Urinary bladder (tissue), 4 donors: Measurements from ENCODE around the gene PLCXD3. TPM values are rescaled to one million over a fixed set of nuclear protein-coding genes. Genes with fewer than 3 reads are reported as not detected.

ENCODE experiments used
- DNase-seq: peaks from one replicate; pipeline ENCODE4 v3.0.0-alpha.2; 2015; ENCODE audit errors: extremely low spot score
- H3K27ac ChIP-seq: one replicate; pipeline ENCODE4 v1.5.1; 2013; ENCODE audit warnings: low read depth, mild to moderate bottlenecking, moderate library complexity
- H3K36me3 ChIP-seq: one replicate; pipeline ENCODE4 v1.6.1; 2013; ENCODE audit warnings: mild to moderate bottlenecking, moderate library complexity; ENCODE audit not compliant: insufficient read depth
- H3K4me1 ChIP-seq: one replicate; pipeline ENCODE4 v1.6.1; 2013; ENCODE audit warnings: mild to moderate bottlenecking, moderate library complexity; ENCODE audit not compliant: insufficient read depth
- H3K4me3 ChIP-seq: one replicate; pipeline ENCODE4 v1.5.1; 2013; ENCODE audit warnings: low read depth, low read length
- WGBS: extraction: QIAGEN DNeasy Blood & Tissue Kit; methylation state at CpG from one replicate; pipeline ENCODE4 v1.1.7; 2013; 5-methylcytosine and 5-hydroxymethylcytosine counted together
- polyA plus RNA-seq: library from polyadenylated mRNA; stranded (reverse); fragments of 200-250 nt; gene quantifications from one replicate; pipeline ENCODE4 v1.2.3, GENCODE V29; 2013
- total RNA-seq: library from RNA; depleted of rRNA; stranded (reverse); fragments of >200 nt; gene quantifications from one replicate; pipeline ENCODE4 v1.2.3, GENCODE V29; 2014
- donor health status: healthy with polysubstance abuse.
- donor health status: healthy.

PLCXD3 gene, protein sequence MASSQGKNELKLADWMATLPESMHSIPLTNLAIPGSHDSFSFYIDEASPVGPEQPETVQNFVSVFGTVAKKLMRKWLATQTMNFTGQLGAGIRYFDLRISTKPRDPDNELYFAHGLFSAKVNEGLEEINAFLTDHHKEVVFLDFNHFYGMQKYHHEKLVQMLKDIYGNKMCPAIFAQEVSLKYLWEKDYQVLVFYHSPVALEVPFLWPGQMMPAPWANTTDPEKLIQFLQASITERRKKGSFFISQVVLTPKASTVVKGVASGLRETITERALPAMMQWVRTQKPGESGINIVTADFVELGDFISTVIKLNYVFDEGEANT
- 0.42 TPM for total RNA-seq
- polyA plus RNA-seq = 2.5 TPM

DNA sequence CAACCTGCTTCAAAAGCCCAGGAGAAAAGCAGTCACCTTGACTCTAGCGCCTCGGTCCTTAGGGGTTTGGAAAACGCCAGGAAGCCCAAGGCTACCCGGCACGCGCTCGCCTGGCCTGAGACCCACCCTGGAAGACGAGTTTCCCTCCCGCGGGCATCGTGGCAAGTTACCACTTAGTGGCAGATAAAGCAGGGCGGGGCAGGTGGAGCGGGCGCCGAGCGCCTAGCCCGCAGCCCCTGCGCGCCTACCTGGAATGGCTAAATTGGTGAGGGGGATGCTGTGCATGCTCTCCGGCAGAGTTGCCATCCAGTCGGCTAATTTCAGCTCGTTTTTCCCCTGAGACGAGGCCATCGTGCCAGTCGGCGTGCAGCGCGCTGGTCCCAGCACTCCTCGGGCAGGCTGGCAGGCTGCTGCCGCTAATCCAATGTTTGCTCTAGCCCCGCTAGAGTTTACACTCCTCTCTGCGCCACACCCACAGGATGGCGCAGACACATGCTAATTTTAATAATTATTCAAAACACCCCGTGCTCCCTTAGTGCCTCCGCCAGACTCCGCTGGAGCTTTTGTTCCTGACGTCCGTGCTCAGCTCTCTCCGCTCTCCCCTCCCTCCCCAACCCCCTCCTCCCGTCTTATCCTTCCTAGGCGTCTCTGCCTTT is at the start of gene PLCXD3:
PLCXD3 (minus strand) TSS at position 426 of the 656 bp plus-strand sequence; CDS start at position 351, 75 bp downstream.
- DNase-seq = no peak
- H3K27ac ChIP-seq = no peak within 1 kb of the TSS
- H3K4me1 ChIP-seq = peaks cover 2% of the 10 kb centered on the region
- H3K36me3 ChIP-seq = no peaks in the 10 kb centered on the region
- 1% methylated on average over 41 of the region's 41 CpGs for WGBS
- H3K4me3 ChIP-seq = peak within 1 kb of the TSS; percentile 23

DNA sequence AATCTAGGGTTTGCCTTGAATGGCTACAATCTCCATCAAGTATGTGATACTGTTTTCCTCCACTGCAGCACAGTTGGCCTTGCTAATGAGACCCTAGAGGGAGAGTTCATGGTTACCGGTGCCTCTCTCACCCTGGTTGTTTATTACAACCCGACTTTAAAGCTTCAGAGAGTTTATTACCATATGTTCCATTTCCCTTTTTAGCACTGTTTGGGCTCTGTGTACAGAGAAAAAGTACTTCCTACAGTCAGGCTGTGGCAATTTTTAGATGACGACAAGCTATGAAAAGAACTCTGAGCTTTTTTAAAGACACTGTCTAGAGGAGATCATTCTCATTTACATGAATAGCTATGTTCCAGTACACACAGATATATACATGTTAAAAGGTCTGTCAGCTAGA is 48.8 kb upstream of the PLCXD3 start:
- no peaks in the 10 kb centered on the region for H3K36me3 ChIP-seq
- WGBS = 17% methylated on average over 3 of the region's 3 CpGs
- DNase-seq = no peak
- no peaks in the 10 kb centered on the region for H3K4me1 ChIP-seq
- H3K27ac ChIP-seq = no peak overlapping the region
- no peak overlapping the region for H3K4me3 ChIP-seq

DNA sequence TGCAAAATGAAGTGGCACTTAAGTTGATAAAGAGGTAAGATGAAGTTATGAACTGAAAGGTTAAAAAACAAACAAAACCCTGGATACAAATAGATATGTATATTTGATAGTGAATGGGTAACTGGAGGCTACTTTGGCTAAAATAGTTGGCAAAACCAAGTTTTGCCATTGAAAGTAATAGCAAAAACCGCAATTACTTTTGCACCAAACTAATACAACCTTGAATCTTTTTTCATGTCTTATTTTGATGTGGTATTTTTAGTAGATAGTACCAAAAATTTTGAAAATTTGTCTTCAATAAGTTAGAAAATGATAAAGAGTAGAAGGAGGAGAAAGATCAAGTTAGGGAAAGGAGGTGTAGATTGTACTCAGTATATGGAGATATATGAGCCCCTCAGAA is 47.9 kb upstream of the PLCXD3 start:
- Histone ChIP-seq H3K36me3 (no peaks in the 10 kb centered on the region), H3K4me1 (no peaks in the 10 kb centered on the region), H3K4me3 (no peak overlapping the region), H3K27ac (no peak overlapping the region)
- no peak for DNase-seq
- 79% methylated on average over 1 of the region's 1 CpG for WGBS

DNA sequence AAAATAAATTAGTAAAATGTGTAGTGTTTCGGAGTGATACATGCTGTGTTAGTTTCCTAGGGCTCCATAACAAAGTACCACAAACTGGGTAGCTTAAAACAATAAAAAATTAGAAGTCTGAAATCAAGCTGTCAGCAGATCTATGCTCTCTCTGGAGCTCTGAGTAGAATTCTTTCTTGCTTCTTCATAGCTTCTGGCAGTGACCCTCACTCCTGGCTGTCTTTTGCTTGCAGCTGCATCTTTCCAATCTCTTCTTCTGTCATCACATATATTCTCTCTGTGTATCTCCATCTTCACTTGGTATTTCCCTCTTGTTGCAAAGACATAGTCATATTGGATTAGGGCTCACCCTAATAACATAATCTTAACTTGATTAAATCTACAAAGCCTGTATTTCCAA is 37.6 kb upstream of the PLCXD3 start:
- DNase-seq = no peak
- 60% methylated on average over 1 of the region's 1 CpG for WGBS
- Histone ChIP-seq H3K27ac (no peak overlapping the region), H3K36me3 (no peaks in the 10 kb centered on the region), H3K4me1 (no peaks in the 10 kb centered on the region), H3K4me3 (no peak overlapping the region)

DNA sequence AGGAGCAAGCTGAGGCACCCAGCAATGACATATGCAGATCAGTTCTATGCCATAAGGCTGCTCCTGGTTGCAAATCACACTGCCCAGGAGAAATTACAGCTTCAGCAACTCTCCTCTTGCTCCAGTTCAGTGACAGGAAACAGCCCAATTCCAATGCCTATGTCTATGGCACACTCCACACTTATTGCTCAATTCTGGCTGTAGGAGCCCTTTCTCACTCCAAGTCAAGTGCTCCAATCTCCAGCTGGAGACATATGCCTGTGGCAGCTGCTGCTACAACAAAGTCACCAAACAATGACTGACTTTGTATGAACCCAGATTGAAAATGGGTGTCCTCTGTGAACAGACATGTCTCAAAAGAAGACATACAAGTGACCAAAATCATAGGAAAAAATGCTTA is 31.8 kb upstream of the PLCXD3 start:
- DNase-seq = no peak
- no peak overlapping the region for H3K4me3 ChIP-seq

DNA sequence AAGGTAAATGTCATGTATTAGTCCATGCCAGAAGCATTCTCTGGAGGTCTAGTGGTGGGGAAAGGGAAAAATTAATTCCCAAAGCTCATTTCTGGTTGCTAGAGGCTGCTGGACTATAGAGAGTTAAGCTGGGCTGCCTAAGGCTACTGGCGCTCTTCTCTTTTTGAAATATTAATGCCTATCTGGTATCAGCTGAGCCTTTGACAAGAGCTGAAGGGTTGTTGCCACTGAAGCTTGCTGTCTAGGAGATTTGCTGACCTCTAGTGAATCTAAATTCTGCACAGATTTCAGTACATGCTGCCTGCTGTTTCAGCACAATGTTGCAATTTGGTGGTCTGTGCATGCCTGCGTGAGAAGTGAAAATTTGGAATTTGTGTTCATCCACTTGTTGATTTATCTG is 29.1 kb upstream of the PLCXD3 start:
- Histone ChIP-seq H3K4me1 (no peaks in the 10 kb centered on the region), H3K4me3 (no peak overlapping the region), H3K36me3 (no peaks in the 10 kb centered on the region), H3K27ac (no peak overlapping the region)
- 79% methylated on average over 2 of the region's 2 CpGs for WGBS
- DNase-seq = no peak

More for the DNA sequence above, 31.8 kb upstream of the PLCXD3 start:
- Histone ChIP-seq H3K4me1 (no peaks in the 10 kb centered on the region), H3K27ac (no peak overlapping the region), H3K36me3 (no peaks in the 10 kb centered on the region)

DNA sequence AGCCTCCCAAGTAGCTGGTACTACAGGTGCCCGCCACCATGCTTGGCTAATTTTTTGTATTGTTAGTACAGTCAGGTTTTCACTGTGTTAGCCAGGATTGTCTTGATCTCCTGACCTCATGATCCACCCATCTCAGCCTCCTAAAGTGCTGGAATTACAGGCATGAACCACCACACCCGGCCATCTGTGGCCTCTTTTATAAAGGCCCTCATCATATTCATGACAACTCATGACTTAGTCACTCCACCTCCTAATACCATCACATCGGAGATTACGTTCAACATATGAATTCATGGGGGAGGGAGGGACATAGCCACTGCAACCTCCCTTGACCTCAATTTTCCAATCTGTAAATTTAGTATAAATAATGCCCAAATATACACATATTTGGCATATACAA is 27.2 kb upstream of the PLCXD3 start:
- Histone ChIP-seq H3K4me3 (no peak overlapping the region), H3K27ac (no peak overlapping the region), H3K36me3 (no peaks in the 10 kb centered on the region), H3K4me1 (no peaks in the 10 kb centered on the region)
- no peak for DNase-seq
- WGBS = 89% methylated on average over 4 of the region's 4 CpGs

DNA sequence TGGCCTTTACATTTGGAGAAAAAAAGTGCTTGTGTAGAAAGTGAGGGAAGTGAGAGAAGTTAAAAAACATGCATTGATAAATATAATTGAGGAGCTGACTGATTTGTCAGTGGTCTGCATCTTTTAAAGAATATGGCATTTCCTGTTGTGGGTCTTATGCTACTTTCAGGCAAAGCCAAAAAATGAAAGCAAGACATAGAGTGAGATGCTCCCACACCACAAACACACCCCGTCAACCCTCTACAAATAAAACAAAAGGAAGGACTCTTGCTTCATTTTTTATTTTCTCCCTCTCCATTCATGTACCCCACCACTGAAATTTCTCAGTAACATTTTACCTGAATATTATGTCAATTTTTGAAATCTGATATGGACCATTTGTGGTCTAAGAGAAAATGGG is 22.1 kb upstream of the PLCXD3 start:
- WGBS = 74% methylated on average over 1 of the region's 1 CpG
- Histone ChIP-seq H3K36me3 (no peaks in the 10 kb centered on the region), H3K4me3 (no peak overlapping the region), H3K27ac (no peak overlapping the region), H3K4me1 (no peaks in the 10 kb centered on the region)
- no peak for DNase-seq

DNA sequence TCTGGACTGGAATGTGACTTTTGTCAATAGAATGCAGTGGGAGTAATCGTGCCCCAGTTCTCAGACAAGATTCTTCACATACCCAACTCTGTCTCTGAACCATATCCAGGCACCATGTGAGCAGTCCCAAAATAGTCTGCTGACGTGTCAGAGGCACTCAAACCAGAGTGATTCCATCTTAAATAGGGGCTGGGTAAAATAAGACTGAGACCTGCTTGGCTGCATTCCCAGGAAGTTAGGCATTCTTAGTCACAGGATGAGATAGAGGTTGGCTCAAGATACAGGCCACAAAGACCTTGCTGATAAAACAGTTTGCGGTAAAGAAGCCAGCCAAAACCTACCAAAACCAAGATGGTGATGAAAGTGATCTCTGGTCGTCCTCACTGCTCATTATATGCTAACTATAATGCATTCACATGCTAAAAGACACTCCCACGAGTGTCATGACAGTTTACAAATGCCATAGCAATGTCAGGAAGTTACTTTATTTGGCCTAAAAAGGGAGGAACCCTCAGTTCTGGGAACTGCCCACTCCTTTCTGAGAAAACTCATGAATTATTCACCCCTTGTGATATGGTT is 16.9 kb upstream of the PLCXD3 start:
- whole genome bisulfite sequencing = 45% methylated on average over 5 of the region's 5 CpGs
- Histone ChIP-seq H3K4me1 (no peaks in the 10 kb centered on the region), H3K36me3 (no peaks in the 10 kb centered on the region), H3K27ac (no peak overlapping the region), H3K4me3 (no peak overlapping the region)
- DNase-seq = no peak

DNA sequence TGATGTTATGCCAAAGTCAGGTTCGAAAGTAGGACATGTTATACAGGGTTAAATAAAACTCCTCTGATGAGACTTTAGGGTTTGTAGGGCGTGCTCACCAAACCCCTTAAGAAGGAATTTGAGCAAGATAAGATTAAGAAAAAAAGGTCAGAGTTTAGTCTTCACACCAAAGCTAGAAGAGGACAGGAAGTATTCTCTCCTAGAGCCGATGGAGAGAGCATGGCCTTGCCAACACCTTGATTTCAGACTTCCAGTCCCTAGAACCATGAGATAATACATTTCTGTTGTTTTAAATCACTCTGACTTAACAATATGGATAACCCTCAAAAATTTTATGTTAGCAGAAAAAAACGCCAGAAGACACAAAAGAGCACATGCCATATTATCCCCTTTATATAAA is 16.3 kb upstream of the PLCXD3 start:
- no peaks in the 10 kb centered on the region for H3K36me3 ChIP-seq
- WGBS = 45% methylated on average over 4 of the region's 4 CpGs
- DNase-seq = no peak
- H3K27ac ChIP-seq = no peak overlapping the region
- H3K4me3 ChIP-seq = no peak overlapping the region
- no peaks in the 10 kb centered on the region for H3K4me1 ChIP-seq

DNA sequence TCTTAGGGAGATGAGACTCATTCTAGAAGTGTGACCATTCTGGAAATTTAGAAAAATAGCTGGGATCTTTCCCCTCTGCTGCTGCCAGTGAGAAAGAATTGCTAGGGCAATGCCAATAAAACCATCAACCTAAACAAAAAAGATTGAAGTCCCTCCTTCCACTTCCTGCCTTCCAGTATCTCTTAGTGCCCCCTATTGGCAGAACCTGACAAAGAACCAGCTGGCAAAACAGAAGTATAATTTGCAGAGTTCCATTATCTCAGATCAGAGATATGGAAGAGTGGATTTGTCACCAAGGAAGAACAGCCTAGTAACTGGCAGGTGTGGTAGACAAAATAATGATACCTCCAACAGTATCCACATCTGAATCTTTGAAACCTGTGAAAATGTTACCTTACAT is 13.8 kb upstream of the PLCXD3 start:
- no peak overlapping the region for H3K27ac ChIP-seq
- DNase-seq = no peak
- no peak overlapping the region for H3K4me3 ChIP-seq
- no peaks in the 10 kb centered on the region for H3K4me1 ChIP-seq
- no peaks in the 10 kb centered on the region for H3K36me3 ChIP-seq

DNA sequence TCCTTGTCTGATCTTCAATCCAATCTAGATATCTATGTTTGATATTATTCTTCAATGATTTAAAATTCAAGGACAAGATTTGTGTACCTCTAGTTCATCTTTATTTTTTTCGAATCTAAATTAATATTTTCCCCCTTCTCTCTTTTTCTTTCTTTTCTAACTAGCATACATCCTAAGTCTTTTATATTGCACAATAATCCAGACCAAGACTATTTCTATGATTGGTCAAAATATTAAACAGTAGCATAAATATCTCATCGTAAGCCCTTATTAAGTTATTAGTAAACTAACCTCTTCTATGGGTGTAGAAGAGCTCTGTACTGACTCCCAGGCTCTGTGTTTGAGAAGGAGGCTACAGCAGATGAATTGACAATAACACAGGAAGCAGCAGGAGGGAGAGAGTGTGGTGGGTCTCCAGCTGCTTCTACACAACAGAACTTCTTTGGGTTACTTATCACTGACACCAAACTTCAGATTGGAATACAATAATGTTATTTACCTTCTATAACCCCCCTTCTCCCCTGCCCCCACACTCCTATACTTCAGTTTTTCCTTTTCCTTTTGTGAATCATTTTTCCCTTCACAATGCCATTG is 11.9 kb upstream of the PLCXD3 start:
- no peak overlapping the region for H3K4me3 ChIP-seq
- no peak for DNase-seq
- 76% methylated on average over 2 of the region's 2 CpGs for WGBS
- H3K36me3 ChIP-seq = no peaks in the 10 kb centered on the region
- no peaks in the 10 kb centered on the region for H3K4me1 ChIP-seq
- H3K27ac ChIP-seq = no peak overlapping the region

DNA sequence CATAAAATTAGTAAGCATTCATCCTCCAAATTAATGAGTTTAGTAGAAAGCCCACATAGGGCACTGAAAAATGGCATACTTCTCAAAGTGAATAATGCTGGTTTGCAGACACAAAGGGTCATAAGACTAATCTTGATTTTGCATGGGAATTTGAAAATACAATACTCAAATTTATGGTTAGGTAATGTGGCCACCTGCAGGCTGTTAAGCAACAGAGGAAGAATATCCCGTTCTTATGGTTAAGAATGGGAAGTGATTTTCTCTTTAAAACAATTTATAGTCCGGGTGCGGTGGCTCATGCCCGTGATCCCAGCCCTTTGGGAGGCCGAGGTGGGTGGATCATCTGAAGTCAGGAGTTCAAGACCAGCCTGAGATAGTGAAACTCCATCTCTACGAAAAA is 9.4 kb upstream of the PLCXD3 start:
- Histone ChIP-seq H3K27ac (no peak overlapping the region), H3K4me1 (no peaks in the 10 kb centered on the region), H3K4me3 (no peak overlapping the region), H3K36me3 (no peaks in the 10 kb centered on the region)
- WGBS = 73% methylated on average over 6 of the region's 6 CpGs
- no peak for DNase-seq

DNA sequence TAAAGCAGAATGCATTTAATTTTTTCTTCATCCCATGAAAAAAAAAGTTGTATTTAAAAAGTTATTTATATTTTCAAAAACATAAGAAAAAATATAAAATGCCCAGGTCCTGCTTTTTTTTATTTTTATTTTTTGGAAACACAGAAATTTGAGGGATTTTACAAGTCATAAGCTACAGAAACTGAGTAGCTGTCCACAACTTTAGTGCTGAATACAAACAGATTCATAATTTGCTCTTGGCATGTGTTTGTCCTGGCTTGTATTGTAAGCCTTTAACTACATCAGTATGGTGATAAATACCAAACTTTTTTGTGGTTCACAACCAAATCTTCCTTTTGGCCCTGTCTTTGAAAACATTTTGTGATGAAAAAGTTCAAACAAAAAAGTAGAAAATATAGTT is 7.5 kb upstream of the PLCXD3 start:
- H3K36me3 ChIP-seq = no peaks in the 10 kb centered on the region
- no peak overlapping the region for H3K27ac ChIP-seq
- H3K4me3 ChIP-seq = no peak overlapping the region
- no peaks in the 10 kb centered on the region for H3K4me1 ChIP-seq
- DNase-seq = no peak
